ENCODE results near the gene HEG1.

Gene HEG1

DNA sequence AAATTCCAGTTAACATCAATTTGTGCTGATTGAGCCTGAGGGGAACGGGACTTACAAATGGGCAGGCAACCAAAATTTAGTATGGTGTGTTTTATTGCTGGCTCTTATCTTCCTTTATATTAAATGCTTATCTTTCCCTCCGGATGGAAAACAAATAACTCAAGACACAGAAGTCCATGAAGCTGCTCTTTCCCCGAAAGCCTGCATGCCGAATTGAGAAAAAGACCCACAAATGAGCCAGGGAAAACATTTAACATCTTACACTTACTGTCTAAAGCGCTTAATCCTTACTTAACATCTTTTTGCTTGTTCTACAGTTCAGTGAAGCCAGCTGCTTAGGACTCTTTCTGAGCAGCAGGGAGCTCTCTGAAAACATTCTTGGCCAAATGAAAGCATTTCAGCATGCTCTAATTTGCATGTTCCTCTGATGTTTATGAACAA lies 49.5 kb downstream of the HEG1 start:
- POLR2A ChIA-PET: no interaction called here
- H3K4me3 ChIP-seq (ENCODE audit: low read depth, low read length): no peak overlapping the region
- CTCF ChIA-PET: no interaction called here
- DNase-seq (ENCODE audit: low read depth, low spot score): no peak
- TF ChIP-seq, protein P1, sequence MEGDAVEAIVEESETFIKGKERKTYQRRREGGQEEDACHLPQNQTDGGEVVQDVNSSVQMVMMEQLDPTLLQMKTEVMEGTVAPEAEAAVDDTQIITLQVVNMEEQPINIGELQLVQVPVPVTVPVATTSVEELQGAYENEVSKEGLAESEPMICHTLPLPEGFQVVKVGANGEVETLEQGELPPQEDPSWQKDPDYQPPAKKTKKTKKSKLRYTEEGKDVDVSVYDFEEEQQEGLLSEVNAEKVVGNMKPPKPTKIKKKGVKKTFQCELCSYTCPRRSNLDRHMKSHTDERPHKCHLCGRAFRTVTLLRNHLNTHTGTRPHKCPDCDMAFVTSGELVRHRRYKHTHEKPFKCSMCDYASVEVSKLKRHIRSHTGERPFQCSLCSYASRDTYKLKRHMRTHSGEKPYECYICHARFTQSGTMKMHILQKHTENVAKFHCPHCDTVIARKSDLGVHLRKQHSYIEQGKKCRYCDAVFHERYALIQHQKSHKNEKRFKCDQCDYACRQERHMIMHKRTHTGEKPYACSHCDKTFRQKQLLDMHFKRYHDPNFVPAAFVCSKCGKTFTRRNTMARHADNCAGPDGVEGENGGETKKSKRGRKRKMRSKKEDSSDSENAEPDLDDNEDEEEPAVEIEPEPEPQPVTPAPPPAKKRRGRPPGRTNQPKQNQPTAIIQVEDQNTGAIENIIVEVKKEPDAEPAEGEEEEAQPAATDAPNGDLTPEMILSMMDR (IDR thresholded peaks at IDR 0.05; ENCODE audit: insufficient read depth, low read length, missing control alignments): no peak

DNA sequence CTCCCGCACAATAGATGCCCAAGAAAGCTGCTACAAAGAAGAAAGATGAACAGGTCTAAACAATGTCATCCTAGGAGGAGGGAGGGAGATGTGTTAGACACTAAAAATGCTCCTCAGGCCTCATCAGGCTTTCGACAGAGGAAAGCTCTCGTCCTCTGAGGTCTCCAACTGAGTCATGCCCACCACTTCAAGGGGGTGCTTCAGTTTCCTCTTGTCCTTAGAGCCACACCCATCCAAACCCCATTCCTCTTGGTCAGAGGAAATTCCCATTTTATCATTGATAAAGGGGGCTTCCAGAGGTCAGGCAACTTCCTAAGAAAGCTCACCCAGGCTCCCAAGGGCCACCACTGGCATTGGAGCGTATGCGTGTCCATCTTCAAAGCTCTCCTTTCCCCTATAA lies 50.1 kb downstream of the HEG1 start:
- POLR2A ChIA-PET: no interaction called here
- H3K4me3 ChIP-seq (ENCODE audit: low read depth, low read length): no peak overlapping the region
- TF ChIP-seq, protein P1 (IDR thresholded peaks at IDR 0.05; ENCODE audit: insufficient read depth, low read length, missing control alignments): no peak
- CTCF ChIA-PET: no interaction called here
- DNase-seq (ENCODE audit: low read depth, low spot score): no peak

DNA sequence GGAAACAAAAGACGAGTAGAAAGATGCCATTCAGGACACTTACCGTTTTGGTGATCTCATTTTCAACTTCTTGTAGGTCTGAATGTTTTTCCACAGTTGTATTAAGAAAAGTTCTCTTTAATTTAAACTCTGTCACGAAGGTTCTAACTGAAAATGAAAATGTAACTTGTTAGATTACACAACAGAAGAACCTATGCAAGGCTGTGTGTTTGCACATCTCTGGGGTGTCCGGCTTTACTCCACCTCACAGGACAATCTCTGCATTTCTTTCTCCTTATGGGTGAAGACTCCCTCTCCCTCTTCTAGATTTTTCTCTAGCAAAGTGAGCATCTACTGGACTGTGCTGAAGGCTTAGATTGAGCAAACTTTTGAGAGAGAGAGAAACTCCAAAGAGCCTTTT lies 50.6 kb downstream of the HEG1 start:
- ChIA-PET POLR2A (no interaction called here), CTCF (no interaction called here)
- TF ChIP-seq, protein P1 (IDR thresholded peaks at IDR 0.05; ENCODE audit: insufficient read depth, low read length, missing control alignments): no peak
- no peak overlapping the region for H3K4me3 ChIP-seq (ENCODE audit: low read depth, low read length)
- DNase-seq (ENCODE audit: low read depth, low spot score): no peak

DNA sequence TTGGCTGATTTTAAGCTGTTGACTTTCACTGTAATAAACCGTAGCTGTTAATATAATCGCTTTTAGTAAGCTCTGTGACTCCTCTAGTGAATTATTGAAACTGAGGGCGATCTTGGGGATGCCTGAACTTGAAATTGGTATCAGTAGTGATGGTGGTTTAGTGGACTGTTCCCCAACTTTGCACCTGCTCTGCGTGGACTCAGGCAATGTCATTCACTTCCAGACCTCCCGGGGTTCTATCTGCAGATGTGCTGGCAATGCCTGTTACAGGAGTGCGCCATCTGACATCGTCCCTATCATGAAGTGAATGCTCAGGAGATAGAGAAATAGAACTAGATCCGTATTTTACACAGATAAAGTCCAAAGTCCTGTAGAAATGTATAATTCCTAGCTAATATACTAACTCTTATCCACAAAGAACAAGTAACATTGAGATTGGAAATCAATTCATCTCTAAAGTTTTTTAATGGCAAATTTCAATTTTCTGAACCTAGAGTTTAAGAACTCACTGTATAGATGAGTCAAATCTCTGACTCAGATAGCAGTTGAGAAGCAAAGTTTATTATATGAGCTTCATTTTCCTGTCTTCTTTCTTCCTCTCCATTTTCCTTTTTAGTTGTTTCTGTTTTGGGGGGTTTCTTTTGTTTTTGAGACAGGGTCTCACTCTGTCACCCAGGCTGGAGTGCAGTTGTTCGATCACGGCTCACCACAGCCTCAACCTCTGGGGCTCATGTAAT lies 51.8 kb downstream of the HEG1 start:
- ChIA-PET CTCF (interaction anchor here (1.1 to 1.2 kb wide), 2 partner anchors 8 to 12 kb away, joined by 3 to 4 read pairs; no protein-coding TSS in a partner anchor), POLR2A (no interaction called here)
- TF ChIP-seq, protein P1 (IDR thresholded peaks at IDR 0.05; ENCODE audit: insufficient read depth, low read length, missing control alignments): no peak
- no peak for DNase-seq (ENCODE audit: low read depth, low spot score)
- H3K4me3 ChIP-seq (ENCODE audit: low read depth, low read length): no peak overlapping the region

DNA sequence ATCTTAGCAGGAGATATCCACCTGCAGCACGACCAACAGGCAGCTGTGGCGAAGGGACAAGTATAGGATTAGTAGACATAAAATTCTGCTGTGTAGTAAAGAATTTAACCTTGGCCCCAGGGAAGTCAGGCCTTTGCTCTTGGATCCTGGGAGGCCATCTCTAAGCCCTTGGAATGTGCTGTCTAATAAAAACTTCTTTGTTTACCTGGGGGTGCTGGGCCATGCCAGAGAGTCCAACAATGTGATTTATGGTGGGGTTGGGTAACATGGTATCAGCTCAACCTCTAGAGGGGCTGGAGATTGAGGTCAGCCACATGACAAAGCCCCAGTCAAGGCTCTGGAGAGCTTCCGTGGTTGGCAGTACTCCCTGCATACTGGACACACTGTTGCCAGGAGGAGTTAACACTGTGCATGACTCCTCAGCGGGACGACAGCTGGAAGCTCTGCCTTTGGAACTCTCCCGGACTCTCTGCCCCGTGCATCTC lies 52.4 kb downstream of the HEG1 start:
- no peak for DNase-seq (ENCODE audit: low read depth, low spot score)
- H3K4me3 ChIP-seq (ENCODE audit: low read depth, low read length): no peak overlapping the region
- POLR2A ChIA-PET: no interaction called here
- CTCF ChIA-PET: interaction anchor here (1.1 to 1.2 kb wide), 3 partner anchors 9 to 102 kb away, joined by 3 to 4 read pairs (median 4); no protein-coding TSS in a partner anchor
- TF ChIP-seq, protein P1 (IDR thresholded peaks at IDR 0.05; ENCODE audit: insufficient read depth, low read length, missing control alignments): no peak

DNA sequence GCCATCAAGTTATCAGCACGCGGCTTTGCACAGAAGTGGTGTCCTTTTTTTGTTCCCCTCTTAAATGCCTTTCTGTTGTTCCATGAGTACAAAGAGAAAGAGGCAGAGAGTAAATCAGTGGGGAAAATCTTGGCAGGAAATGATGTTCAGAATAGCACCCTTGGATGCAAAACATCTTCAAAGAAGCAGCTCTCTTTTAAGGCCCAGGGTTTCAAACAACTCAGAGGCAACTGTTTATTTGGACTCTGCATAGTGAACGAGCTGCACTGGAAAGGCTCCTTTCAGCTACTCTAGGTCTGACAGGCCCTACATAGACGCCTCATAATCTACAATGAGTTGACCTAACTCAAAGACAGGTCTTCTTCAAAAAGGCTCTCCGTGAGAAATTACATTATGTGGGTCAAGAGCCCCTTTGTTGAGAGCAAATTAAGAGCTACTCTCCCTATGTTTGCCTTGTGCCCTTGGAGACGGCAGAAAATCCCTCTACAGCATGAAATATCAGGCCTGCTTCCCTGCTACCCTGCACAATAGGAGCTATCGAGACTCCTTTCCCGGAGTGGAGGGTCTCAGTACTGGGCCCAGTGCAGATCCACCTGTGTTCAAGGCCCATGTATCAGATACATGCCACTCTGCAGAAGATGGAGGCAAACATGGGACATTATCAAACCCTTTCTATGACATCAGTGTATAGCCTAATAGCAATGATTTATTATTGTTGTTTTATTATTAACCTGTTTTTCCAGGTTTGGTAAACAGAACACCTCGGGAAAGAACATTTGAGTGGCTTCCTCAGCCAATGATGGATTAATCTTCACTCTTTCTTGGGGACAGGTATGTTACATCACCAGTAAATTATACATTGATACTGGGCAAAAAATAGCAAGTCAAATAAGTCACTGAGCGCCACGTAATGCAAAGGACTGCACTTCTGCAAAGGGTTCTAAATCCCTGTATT lies 53.1 kb downstream of the HEG1 start:
- H3K4me3 ChIP-seq (ENCODE audit: low read depth, low read length): no peak overlapping the region
- POLR2A ChIA-PET: no interaction called here
- CTCF ChIA-PET: interaction anchor here (0.6 to 1.1 kb wide), 3 partner anchors 74 to 216 kb away, joined by 3 to 4 read pairs (median 4); no protein-coding TSS in a partner anchor
- TF ChIP-seq, protein P1 (IDR thresholded peaks at IDR 0.05; ENCODE audit: insufficient read depth, low read length, missing control alignments): no peak
- no peak for DNase-seq (ENCODE audit: low read depth, low spot score)

All from AG04449 (cell line).